ENCODE measurements around the gene ERBB4. TPM values are rescaled to one million over a fixed set of nuclear protein-coding genes. Genes with fewer than 3 reads are reported as not detected.

Gene ERBB4
- total RNA-seq, 4 donors from 2014 or later, result 1.6 to 5.7 (median 3.5) TPM

DNA sequence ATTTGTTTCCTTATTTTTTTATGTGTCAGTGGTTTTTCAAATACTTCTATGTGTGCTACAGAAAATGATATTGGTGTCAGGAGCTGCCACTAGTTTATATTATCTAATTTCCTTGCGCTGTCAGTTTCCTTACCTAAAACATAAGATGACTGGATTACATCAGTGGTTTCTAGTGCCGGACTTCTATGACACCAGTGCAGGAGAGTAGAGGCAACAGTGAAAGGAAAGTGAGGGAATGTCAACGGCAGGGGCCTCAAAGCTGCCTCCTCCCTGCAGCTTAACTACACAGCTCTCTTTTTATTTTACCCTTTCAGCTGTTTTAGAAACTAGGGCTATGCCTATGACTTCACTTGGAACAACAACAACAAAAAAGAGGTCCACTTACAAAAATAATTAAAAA, 6.5 kb downstream of the ERBB4 start:
- no peak for TF ChIP-seq CTCF (IDR thresholded peaks at IDR 0.05 in 4 of 5, conservative IDR thresholded peaks at IDR 0.05 in 1 of 5)
- TF ChIP-seq POLR2A (IDR thresholded peaks at IDR 0.05), result no peak
- Histone ChIP-seq H3K4me1 (peaks cover 27 to 28% of the 10 kb centered on the region in 2 donors), H3K27ac (no peak overlapping the region), H3K27me3 (no peaks in the 10 kb centered on the region), H3K4me3 (no peak overlapping the region), H3K9me3 (no peaks in the 10 kb centered on the region), H3K36me3 (no peaks in the 10 kb centered on the region)
- in situ Hi-C loops (cut with MboI; ENCODE audit: low sequenced_read_pairs in 4 of 4), result loop anchor here in 1 of 4 donors (25.0 kb wide), 1 partner anchor 645 kb away; no protein-coding TSS in a partner anchor
- intact Hi-C loops (cut with DNase I; ENCODE audit: low total_unique reads), result no loop called here
- ATAC-seq (no peak), DNase-seq (no peak)

DNA sequence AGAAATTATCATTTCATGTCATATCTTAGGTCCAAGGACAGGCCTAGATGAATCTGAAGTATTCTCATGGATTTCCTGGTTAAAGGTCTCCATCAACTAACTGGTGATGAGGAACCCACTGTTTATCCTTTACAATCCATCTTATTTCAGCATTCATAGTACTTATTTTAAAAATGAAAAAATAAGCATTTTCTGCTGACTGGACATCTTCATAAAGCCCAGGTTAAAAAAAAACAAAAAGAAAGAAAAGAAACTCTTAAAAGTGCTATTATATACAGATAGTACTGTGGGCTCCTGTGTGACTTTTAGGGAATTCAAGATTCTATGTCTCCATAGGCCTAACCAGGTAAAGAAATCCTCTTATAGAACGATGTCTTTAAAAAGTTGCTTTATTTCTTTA, 7.1 kb downstream of the ERBB4 start:
- Histone ChIP-seq H3K27me3 (no peaks in the 10 kb centered on the region), H3K4me1 (peaks cover 24 to 27% of the 10 kb centered on the region in 2 donors), H3K36me3 (no peaks in the 10 kb centered on the region), H3K4me3 (no peak overlapping the region), H3K27ac (no peak overlapping the region), H3K9me3 (no peaks in the 10 kb centered on the region)
- in situ Hi-C loops (cut with MboI; ENCODE audit: low sequenced_read_pairs in 4 of 4), result loop anchor here in 1 of 4 donors (25.0 kb wide), 1 partner anchor 644 kb away; no protein-coding TSS in a partner anchor
- intact Hi-C loops (cut with DNase I; ENCODE audit: low total_unique reads), result no loop called here
- DNase-seq, result no peak
- TF ChIP-seq CTCF (IDR thresholded peaks at IDR 0.05 in 4 of 5, conservative IDR thresholded peaks at IDR 0.05 in 1 of 5) (no peak), POLR2A (IDR thresholded peaks at IDR 0.05) (no peak)
- no peak for ATAC-seq

GRCh38 chr2:212530991-212531390, 7.6 kb downstream of the ERBB4 start:
- Histone ChIP-seq H3K27ac (no peak overlapping the region), H3K36me3 (no peaks in the 10 kb centered on the region), H3K4me1 (peaks cover 19 to 22% of the 10 kb centered on the region in 2 donors), H3K4me3 (no peak overlapping the region), H3K9me3 (no peaks in the 10 kb centered on the region), H3K27me3 (no peaks in the 10 kb centered on the region)
- TF ChIP-seq CTCF (IDR thresholded peaks at IDR 0.05 in 4 of 5, conservative IDR thresholded peaks at IDR 0.05 in 1 of 5) (no peak), POLR2A (IDR thresholded peaks at IDR 0.05) (no peak)
- no peak for ATAC-seq
- no peak for DNase-seq
- intact Hi-C loops (cut with DNase I; ENCODE audit: low total_unique reads), result no loop called here
- in situ Hi-C loops (cut with MboI; ENCODE audit: low sequenced_read_pairs in 4 of 4), result loop anchor here in 1 of 4 donors (25.0 kb wide), 1 partner anchor 644 kb away; no protein-coding TSS in a partner anchor

DNA sequence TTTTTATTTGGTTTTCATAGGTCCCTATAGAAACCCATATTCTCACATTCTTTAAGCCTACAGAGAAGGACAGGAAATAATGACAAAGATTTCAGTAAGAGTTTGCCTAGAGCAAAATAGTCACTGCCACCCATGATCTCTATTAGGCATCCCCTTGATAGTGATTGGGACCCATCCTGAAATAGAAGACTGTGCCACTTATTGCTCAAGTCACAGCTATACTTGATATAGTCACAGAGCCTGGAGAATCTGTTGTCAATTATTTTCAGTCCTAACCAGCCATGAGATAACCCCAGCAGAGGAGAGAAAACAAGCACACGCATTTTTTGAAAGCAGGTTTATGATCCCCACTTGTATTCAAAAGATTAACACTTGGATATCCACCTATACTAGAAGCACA, 8.2 kb downstream of the ERBB4 start:
- intact Hi-C loops (cut with DNase I; ENCODE audit: low total_unique reads), result no loop called here
- Histone ChIP-seq H3K9me3 (no peaks in the 10 kb centered on the region), H3K27me3 (no peaks in the 10 kb centered on the region), H3K27ac (no peak overlapping the region), H3K4me3 (no peak overlapping the region), H3K4me1 (peaks cover 15 to 17% of the 10 kb centered on the region in 2 donors), H3K36me3 (no peaks in the 10 kb centered on the region)
- DNase-seq (no peak), ATAC-seq (no peak)
- in situ Hi-C loops (cut with MboI; ENCODE audit: low sequenced_read_pairs in 4 of 4), result loop anchor here in 1 of 4 donors (25.0 kb wide), 1 partner anchor 643 kb away; no protein-coding TSS in a partner anchor
- no peak for TF ChIP-seq POLR2A (IDR thresholded peaks at IDR 0.05)
- no peak for TF ChIP-seq CTCF (IDR thresholded peaks at IDR 0.05 in 4 of 5, conservative IDR thresholded peaks at IDR 0.05 in 1 of 5)

Measured in gastrocnemius medialis (tissue), 4 donors.